Prostate gland (tissue), 2 donors: ENCODE data around the gene ZNF594. TPM values are rescaled to one million over a fixed set of nuclear protein-coding genes. Genes with fewer than 3 reads are reported as not detected.
"Not testable (repeated sequence)": the region's sequence is repeated elsewhere in the genome, so short reads cannot be mapped to it uniquely, and the experiment has no call there.

ENCODE experiments used
- DNase-seq: peaks from one replicate; pipeline ENCODE4 v3.0.0-alpha.2; 2019; ENCODE audit warnings: low spot score
- H3K27ac ChIP-seq, 2 donors: fragments of 200-600 bp; sonication (generic); 2 replicates each; pipeline ENCODE4 v1.5.1; 2017 to 2019
- H3K27me3 ChIP-seq: fragments of 200-600 bp; sonication (generic); replicated peaks from 2 replicates; pipeline ENCODE4 v1.5.1; 2019; ENCODE audit not compliant: insufficient read depth
- H3K36me3 ChIP-seq, 2 donors: fragments of 200-600 bp; sonication (generic); 1 replicate in 1 of 2; 2 replicates in 1 of 2; pipeline versions ENCODE4 v1.5.1 to v1.8.1; 2017 to 2019
- H3K4me1 ChIP-seq: fragments of 200-600 bp; sonication (generic); replicated peaks from 2 replicates; pipeline ENCODE4 v1.5.1; 2019
- H3K4me3 ChIP-seq, 2 donors: fragments of 200-600 bp; sonication (generic); 2 replicates each; pipeline ENCODE4 v1.5.1; 2017 to 2019
- H3K9me3 ChIP-seq: fragments of 200-600 bp; sonication (generic); 2 replicates; pipeline ENCODE4 v1.5.1; 2017
- POLR2A ChIP-seq: fragments of 450-650 bp; IDR thresholded peaks from one replicate; pipeline ENCODE4 v1.6.1; 2016; ENCODE audit warnings: antibody characterized with exemption, mild to moderate bottlenecking
- POLR2AphosphoS5 ChIP-seq: sonication (generic); formaldehyde crosslinking; IDR thresholded peaks from one replicate; pipeline ENCODE4 v1.6.1; 2017; ENCODE audit warnings: antibody characterized with exemption
- WGBS: methylation state at CpG from one replicate; pipeline ENCODE4 v1.1.5; 2018; 5-methylcytosine and 5-hydroxymethylcytosine counted together
- intact Hi-C: fragments of 100-400 bp; cut with DNase I; formaldehyde crosslinking; loops from one replicate; pipeline ENCODE4 v1.14.2; 2022
- total RNA-seq, 2 donors: library from RNA; depleted of rRNA; stranded (reverse); fragments of >200 nt; gene quantifications; one replicate each; pipeline ENCODE4 v1.1.0, GENCODE V29; 2016
- TF ChIP-seq, protein P1 (sequence below), 4 experiments: fragments of 200-600 bp in 2 of 4; fragments of 450-650 bp in 2 of 4; sonication (generic) in 2 of 4; IDR thresholded peaks; 1 replicate in 3 of 4; 2 replicates in 1 of 4; pipeline ENCODE4 v1.5.1; 2016 to 2019; ENCODE audit warnings: antibody characterized with exemption in 4 of 4, mild to moderate bottlenecking in 2 of 4, moderate library complexity in 2 of 4

Gene ZNF594
- total RNA-seq, 2 donors from 2014 or later, result 20.3 to 33.2 TPM

DNA sequence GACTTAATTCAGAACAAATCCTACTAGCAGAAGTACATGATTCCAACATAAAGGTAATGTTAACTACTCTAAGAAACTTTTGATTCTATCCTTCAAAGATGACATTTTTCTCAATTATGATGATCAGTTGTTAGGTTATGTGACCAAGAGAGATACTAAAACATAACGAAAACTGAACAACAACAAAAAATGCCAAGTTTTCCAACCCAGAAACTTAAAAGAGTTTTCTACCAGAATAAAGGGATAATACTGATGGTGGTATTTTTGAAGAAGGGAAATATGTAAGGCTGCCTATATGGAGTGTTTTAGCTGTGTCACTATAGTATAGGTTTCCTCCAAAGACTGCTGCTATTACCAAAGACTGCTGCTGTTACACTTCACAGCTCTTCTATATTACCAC is 45.5 kb downstream of the ZNF594 start:
- intact Hi-C loops, H3K36me3 ChIP-seq: not testable (repeated sequence)
- 81% methylated on average over 1 of the region's 1 CpG for WGBS

DNA sequence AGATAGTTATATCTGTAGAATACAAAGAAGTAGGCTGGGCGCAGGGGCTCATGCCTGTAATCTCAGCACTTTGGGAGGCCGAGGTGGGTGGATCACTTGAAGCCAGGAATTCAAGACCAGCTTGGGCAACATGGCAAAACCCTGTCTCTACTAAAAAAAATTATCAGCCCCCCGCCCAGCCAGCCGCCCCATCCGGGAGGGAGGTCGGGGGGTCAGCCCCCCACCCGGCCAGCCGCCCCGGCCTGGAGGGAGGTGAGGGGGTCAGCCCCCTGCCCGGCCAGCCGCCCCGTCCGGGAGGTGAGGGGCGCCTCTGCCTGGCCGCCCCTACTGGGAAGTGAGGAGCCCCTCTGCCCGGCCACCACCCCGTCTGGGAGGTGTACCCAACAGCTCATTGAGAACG is 48.8 kb downstream of the ZNF594 start:
- H3K4me3 ChIP-seq, intact Hi-C loops, H3K9me3 ChIP-seq, DNase-seq, H3K36me3 ChIP-seq, H3K4me1 ChIP-seq, H3K27ac ChIP-seq, H3K27me3 ChIP-seq: not testable (repeated sequence)
- WGBS, result 87% methylated on average over 18 of the region's 18 CpGs

More for the DNA sequence above, 45.5 kb downstream of the ZNF594 start:
- not testable (repeated sequence) for DNase-seq, H3K4me3 ChIP-seq, H3K27ac ChIP-seq, H3K27me3 ChIP-seq, H3K4me1 ChIP-seq, H3K9me3 ChIP-seq

DNA sequence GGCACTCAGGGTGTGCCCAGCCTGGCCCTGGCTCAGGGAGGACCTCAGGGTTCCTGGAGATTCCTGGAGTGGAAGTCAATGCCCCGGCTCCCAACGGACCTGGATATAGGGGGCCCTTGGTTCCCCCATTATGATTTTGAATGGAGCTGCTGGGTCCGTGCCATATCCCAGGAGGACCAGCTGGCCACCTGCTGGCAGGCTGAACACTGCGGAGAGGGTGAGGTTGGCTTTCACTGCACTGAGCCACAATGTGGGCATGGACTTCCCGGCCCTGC is 52.3 kb downstream of the ZNF594 start:
- Histone ChIP-seq H3K36me3 (no peaks in the 10 kb centered on the region), H3K9me3 (no peaks in the 10 kb centered on the region), H3K4me3 (no peak overlapping the region), H3K27ac (no peak overlapping the region), H3K4me1 (no peaks in the 10 kb centered on the region), H3K27me3 (no peaks in the 10 kb centered on the region)
- intact Hi-C loops, result no loop called here
- TF ChIP-seq POLR2A (no peak), POLR2AphosphoS5 (no peak)
- TF ChIP-seq, protein P1, sequence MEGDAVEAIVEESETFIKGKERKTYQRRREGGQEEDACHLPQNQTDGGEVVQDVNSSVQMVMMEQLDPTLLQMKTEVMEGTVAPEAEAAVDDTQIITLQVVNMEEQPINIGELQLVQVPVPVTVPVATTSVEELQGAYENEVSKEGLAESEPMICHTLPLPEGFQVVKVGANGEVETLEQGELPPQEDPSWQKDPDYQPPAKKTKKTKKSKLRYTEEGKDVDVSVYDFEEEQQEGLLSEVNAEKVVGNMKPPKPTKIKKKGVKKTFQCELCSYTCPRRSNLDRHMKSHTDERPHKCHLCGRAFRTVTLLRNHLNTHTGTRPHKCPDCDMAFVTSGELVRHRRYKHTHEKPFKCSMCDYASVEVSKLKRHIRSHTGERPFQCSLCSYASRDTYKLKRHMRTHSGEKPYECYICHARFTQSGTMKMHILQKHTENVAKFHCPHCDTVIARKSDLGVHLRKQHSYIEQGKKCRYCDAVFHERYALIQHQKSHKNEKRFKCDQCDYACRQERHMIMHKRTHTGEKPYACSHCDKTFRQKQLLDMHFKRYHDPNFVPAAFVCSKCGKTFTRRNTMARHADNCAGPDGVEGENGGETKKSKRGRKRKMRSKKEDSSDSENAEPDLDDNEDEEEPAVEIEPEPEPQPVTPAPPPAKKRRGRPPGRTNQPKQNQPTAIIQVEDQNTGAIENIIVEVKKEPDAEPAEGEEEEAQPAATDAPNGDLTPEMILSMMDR (IDR thresholded peaks at IDR 0.05), result no peak
- 96% methylated on average over 5 of the region's 5 CpGs for WGBS
- no peak for DNase-seq

DNA sequence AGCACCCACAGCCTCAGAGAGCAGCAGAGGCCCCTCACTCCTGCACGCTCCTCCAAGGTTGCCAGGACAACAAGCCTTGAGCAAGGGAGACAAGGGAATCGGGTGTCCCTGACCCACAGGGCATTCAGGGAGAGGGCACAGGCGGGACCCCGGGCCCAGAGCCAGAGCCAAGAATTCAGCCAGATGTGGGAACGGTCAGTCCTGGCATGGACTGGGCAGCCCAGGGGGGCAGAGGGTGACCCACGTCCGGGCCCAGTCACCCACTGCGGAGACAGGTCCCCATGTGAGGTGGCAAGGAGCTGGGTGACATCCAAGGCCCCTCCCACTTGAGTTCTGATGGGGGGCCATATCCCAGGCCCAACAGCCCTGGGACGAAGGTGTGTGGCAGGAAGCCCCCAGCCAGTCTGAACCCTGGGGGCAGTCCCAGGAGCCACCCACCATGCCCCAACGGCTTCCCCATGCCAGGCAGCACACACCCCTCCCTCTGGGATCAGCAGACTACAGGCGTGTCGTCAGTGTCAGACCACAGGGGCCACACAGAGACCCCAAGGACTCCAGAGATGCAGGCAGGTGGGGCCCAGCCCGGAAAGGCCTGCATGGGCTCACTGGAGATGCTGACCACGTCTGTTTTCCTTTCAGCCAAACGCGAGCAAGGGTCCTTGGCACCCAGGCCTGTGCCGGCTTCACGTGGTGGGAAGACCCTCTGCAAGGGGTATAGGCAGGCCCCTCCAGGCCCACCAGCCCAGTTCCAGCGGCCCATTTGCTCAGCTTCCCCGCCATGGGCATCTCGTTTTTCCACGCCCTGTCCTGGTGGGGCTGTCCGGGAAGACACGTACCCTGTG is 52.8 kb downstream of the ZNF594 start:
- H3K4me1 ChIP-seq, result no peaks in the 10 kb centered on the region
- TF ChIP-seq, protein P1 (IDR thresholded peaks at IDR 0.05), result no peak
- TF ChIP-seq POLR2A (no peak), POLR2AphosphoS5 (no peak)
- no peak for DNase-seq
- H3K4me3 ChIP-seq, result no peak overlapping the region
- intact Hi-C loops, result no loop called here
- no peak overlapping the region for H3K27ac ChIP-seq
- no peaks in the 10 kb centered on the region for H3K27me3 ChIP-seq
- 92% methylated on average over 24 of the region's 24 CpGs for WGBS
- no peaks in the 10 kb centered on the region for H3K9me3 ChIP-seq
- no peaks in the 10 kb centered on the region for H3K36me3 ChIP-seq

DNA sequence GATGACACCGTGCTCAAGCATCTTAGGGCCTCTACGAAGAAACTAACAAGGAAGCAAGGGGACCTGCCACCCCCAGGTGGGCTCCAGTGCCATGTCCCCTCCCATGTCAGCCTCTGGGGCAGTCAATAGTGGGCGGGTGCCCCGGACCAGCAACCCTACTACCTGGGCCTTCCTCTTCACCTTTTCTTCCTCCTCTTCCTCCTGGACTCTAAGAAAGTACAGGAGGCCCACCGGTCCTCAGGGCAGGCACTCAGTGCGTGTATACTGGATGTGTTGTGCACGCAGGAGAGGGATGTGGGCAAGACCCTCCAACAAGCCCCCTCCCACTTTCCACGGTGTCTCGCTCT is 53.5 kb downstream of the ZNF594 start:
- DNase-seq, intact Hi-C loops: not testable (repeated sequence)
- 90% methylated on average over 9 of the region's 9 CpGs for WGBS

DNA sequence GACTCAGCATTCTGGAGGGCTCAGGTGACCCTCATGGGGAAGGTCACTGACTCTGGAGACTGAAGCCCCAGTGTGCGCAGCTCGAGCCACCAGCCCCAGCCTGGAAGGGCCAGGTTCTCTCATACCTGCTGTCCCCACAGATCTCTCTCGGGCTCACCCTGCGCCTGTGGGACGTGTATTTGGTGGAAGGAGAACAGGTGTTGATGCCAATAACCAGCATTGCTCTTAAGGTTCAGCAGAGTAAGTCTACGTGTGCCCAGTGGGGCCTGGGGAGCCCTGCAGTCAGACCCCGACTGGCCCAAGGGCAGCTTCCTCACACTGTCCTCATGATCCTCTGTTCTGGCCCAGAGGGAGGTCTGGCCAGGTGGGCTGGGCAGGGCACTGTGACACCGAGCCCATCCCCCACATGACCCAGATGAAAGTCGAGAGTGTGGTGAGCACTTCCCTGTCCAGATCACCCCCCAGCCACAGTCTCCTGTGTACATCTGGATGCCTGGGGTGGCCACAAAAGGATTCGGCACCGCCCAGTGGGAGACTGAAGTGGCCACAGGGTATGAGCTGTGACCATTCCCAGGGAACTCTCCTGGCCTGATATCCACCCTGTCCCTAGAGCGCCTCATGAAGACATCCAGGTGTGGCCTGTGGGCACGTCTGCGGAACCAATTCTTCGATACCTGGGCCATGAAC is 54.0 kb downstream of the ZNF594 start:
- H3K27ac ChIP-seq, H3K4me3 ChIP-seq, H3K9me3 ChIP-seq, H3K4me1 ChIP-seq, H3K27me3 ChIP-seq, H3K36me3 ChIP-seq, DNase-seq, intact Hi-C loops: not testable (repeated sequence)
- WGBS, result 87% methylated on average over 15 of the region's 15 CpGs

More for the DNA sequence above, 53.5 kb downstream of the ZNF594 start:
- not testable (repeated sequence) for H3K36me3 ChIP-seq, H3K9me3 ChIP-seq, H3K4me1 ChIP-seq, H3K27me3 ChIP-seq, H3K4me3 ChIP-seq, H3K27ac ChIP-seq

DNA sequence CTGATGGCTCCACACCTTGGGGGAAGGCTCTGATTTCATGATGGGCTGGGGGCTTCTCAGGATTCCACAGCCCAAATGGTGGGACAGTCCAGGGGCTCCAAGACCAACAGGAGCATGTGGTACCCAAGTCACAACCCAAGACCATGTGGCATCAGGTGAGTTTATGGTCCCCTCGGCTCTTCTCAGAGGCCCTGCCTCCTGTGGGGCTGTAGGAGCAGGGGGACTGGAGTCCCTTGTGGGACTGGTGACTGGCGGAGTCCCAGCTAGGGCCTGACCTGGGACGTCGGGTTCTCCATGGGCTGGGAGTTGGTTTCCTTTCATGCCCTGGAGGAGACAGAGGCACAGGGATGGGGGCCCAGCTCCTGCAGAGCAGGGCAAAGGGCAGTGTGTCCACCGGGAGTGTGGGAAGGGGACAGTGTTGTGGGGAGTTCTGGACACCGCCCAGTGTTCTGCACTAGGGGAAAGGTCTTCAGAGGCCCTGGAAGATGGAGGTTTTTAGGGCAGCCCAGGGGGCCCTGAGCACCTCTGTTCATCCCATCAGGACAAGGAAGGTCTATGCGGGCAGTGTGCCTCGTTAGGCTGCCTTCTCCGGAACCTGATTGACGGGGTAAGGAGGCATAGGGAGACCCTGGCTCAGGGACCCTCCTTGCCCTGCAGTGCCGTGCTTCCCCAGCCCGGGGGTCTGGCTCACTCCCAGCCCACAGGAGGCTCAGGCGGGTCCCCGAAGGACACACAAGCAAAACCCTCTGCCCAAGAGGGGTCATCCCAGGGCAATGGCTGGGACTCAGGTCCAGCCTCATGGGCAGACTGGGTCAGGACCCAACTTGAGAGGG is 54.9 kb downstream of the ZNF594 start:
- H3K27me3 ChIP-seq, H3K27ac ChIP-seq, H3K9me3 ChIP-seq, H3K36me3 ChIP-seq, DNase-seq, intact Hi-C loops, H3K4me3 ChIP-seq, H3K4me1 ChIP-seq: not testable (repeated sequence)
- WGBS, result 86% methylated on average over 14 of the region's 14 CpGs
